ENCODE results near the gene PIGK.

DNA sequence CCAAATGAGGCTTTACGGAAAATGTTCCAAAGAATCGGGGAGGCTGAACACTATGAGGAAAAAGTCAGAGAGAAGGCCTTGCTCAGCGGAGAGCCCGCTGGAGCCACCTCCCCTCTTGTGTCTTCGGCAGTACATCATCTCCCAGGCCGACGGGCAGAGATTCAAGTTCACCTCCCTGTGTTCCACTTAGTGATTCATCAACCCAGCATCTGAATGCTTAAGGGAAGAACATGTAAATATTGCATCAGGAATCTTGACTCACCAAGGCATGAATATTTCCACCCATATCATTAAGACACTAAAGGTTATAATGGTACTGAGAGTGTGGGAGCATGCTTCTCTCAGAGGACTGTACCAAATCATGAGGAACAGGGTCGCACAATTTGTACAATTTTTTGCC, 179.5 kb downstream of the PIGK start:
- TF ChIP-seq, protein P1, sequence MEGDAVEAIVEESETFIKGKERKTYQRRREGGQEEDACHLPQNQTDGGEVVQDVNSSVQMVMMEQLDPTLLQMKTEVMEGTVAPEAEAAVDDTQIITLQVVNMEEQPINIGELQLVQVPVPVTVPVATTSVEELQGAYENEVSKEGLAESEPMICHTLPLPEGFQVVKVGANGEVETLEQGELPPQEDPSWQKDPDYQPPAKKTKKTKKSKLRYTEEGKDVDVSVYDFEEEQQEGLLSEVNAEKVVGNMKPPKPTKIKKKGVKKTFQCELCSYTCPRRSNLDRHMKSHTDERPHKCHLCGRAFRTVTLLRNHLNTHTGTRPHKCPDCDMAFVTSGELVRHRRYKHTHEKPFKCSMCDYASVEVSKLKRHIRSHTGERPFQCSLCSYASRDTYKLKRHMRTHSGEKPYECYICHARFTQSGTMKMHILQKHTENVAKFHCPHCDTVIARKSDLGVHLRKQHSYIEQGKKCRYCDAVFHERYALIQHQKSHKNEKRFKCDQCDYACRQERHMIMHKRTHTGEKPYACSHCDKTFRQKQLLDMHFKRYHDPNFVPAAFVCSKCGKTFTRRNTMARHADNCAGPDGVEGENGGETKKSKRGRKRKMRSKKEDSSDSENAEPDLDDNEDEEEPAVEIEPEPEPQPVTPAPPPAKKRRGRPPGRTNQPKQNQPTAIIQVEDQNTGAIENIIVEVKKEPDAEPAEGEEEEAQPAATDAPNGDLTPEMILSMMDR (IDR thresholded peaks at IDR 0.05; ENCODE audit: extremely low read depth in 1 of 2, insufficient read depth in 1 of 2, low read depth in 1 of 2, low read length in 2 of 2) = no peak
- TF ChIP-seq EZH2 (IDR thresholded peaks at IDR 0.05; ENCODE audit: borderline replicate concordance, low read depth, low read length, severe bottlenecking) (no peak), POLR2A (IDR thresholded peaks at IDR 0.05; ENCODE audit: low read depth, low read length) (no peak), POLR2AphosphoS5 (IDR thresholded peaks at IDR 0.05; ENCODE audit: insufficient read depth, low read depth, low read length) (no peak)

Measured in endothelial cell of umbilical vein (primary cell).